ENCODE results near the gene RFT1. TPM values are rescaled to one million over a fixed set of nuclear protein-coding genes. Genes with fewer than 3 reads are reported as not detected.
"Not testable (repeated sequence)": the region's sequence is repeated elsewhere in the genome, so short reads cannot be mapped to it uniquely, and the experiment has no call there.

The RFT1 gene
- total RNA-seq, 1 donor = 11.9 TPM

DNA sequence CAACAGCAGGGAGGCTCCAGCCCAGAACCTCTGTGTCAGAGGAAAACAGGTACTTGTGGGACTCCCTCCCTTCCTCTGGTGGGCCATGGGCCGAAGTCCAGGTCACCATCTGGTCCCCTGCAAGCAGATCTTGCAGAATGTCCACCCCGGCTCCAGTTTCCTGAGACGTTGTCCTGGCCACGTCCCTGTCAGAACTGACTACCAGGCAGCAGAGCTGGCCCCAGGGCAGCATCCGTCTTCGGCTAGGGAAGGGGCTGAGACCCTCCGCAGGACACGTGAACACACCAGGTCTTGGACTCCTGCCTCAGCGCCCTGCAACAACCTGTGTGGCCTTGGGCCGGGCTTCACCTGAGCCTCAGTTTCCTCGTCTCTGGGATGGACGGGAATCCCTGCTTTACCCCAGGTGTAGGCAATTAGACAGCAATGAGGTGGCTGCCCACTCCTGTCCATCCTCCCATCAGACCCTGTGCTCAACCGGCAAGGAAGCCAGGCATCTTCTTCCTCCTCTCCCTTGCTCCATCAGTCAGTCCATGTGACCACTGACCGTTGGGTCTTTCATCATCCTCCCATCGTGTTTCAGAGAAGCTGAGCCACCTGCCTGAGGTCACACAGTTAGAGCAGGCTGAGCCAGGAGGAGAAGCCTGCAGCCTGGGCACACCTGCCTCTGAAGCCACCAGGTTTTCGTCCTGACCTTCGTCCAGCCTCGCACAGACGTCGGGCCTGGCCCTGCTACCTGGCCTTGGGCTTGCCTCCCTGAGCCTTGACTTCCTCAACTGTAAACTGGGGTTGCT lies 21.8 kb upstream of the RFT1 start:
- no peak overlapping the region for H3K4me3 ChIP-seq (ENCODE audit: insufficient read depth, low read length)
- H3K4me1 ChIP-seq (ENCODE audit: insufficient read depth, low read length) = peaks cover 25% of the 10 kb centered on the region
- TF ChIP-seq, protein P1, sequence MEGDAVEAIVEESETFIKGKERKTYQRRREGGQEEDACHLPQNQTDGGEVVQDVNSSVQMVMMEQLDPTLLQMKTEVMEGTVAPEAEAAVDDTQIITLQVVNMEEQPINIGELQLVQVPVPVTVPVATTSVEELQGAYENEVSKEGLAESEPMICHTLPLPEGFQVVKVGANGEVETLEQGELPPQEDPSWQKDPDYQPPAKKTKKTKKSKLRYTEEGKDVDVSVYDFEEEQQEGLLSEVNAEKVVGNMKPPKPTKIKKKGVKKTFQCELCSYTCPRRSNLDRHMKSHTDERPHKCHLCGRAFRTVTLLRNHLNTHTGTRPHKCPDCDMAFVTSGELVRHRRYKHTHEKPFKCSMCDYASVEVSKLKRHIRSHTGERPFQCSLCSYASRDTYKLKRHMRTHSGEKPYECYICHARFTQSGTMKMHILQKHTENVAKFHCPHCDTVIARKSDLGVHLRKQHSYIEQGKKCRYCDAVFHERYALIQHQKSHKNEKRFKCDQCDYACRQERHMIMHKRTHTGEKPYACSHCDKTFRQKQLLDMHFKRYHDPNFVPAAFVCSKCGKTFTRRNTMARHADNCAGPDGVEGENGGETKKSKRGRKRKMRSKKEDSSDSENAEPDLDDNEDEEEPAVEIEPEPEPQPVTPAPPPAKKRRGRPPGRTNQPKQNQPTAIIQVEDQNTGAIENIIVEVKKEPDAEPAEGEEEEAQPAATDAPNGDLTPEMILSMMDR (IDR thresholded peaks at IDR 0.05; ENCODE audit: extremely low read depth, low read depth, low read length) = no peak
- H3K27ac ChIP-seq (ENCODE audit: low read depth, low read length) = no peak overlapping the region
- DNase-seq (ENCODE audit: insufficient read length, low spot score, missing footprints) = peak; percentile 62
- H3K79me2 ChIP-seq (ENCODE audit: insufficient read depth, low read length) = no peaks in the 10 kb centered on the region
- no peaks in the 10 kb centered on the region for H3K27me3 ChIP-seq (ENCODE audit: insufficient read depth, low read length)
- H4K20me1 ChIP-seq (ENCODE audit: insufficient read depth, low read length) = no peaks in the 10 kb centered on the region
- no peaks in the 10 kb centered on the region for H3K9me3 ChIP-seq (ENCODE audit: low read depth, low read length)
- H3K36me3 ChIP-seq (ENCODE audit: insufficient read depth, low read length) = no peaks in the 10 kb centered on the region
- no peak overlapping the region for H2AFZ ChIP-seq (ENCODE audit: low read length)
- H3K4me2 ChIP-seq (ENCODE audit: insufficient read depth, low read length) = no peak overlapping the region

- TF ChIP-seq, protein P1 (IDR thresholded peaks at IDR 0.05; ENCODE audit: extremely low read depth, low read depth, low read length) = no peak
- Histone ChIP-seq H3K27ac (ENCODE audit: low read depth, low read length) (no peak overlapping the region), H2AFZ (ENCODE audit: low read length) (no peak overlapping the region), H3K4me3 (ENCODE audit: insufficient read depth, low read length) (no peak overlapping the region), H4K20me1 (ENCODE audit: insufficient read depth, low read length) (no peaks in the 10 kb centered on the region), H3K4me1 (ENCODE audit: insufficient read depth, low read length) (peaks cover 25% of the 10 kb centered on the region), H3K36me3 (ENCODE audit: insufficient read depth, low read length) (no peaks in the 10 kb centered on the region), H3K27me3 (ENCODE audit: insufficient read depth, low read length) (no peaks in the 10 kb centered on the region), H3K79me2 (ENCODE audit: insufficient read depth, low read length) (no peaks in the 10 kb centered on the region), H3K4me2 (ENCODE audit: insufficient read depth, low read length) (no peak overlapping the region), H3K9me3 (ENCODE audit: low read depth, low read length) (no peaks in the 10 kb centered on the region)
- DNase-seq (ENCODE audit: insufficient read length, low spot score, missing footprints) = peak; percentile 3
These were observed 21.2 kb upstream of the RFT1 start for GRCh38 chr3:53151465-53151864.

- not testable (repeated sequence) for H3K79me2 ChIP-seq (ENCODE audit: insufficient read depth, low read length); H3K27ac ChIP-seq (ENCODE audit: low read depth, low read length); H3K4me2 ChIP-seq (ENCODE audit: insufficient read depth, low read length); H3K27me3 ChIP-seq (ENCODE audit: insufficient read depth, low read length); H3K36me3 ChIP-seq (ENCODE audit: insufficient read depth, low read length); H2AFZ ChIP-seq (ENCODE audit: low read length); H3K4me3 ChIP-seq (ENCODE audit: insufficient read depth, low read length); H3K9me3 ChIP-seq (ENCODE audit: low read depth, low read length); DNase-seq (ENCODE audit: insufficient read length, low spot score, missing footprints); H4K20me1 ChIP-seq (ENCODE audit: insufficient read depth, low read length)
- H3K4me1 ChIP-seq (ENCODE audit: insufficient read depth, low read length) = peaks cover 25% of the 10 kb centered on the region
These were observed 20.8 kb upstream of the RFT1 start for GRCh38 chr3:53151086-53151438.

DNA sequence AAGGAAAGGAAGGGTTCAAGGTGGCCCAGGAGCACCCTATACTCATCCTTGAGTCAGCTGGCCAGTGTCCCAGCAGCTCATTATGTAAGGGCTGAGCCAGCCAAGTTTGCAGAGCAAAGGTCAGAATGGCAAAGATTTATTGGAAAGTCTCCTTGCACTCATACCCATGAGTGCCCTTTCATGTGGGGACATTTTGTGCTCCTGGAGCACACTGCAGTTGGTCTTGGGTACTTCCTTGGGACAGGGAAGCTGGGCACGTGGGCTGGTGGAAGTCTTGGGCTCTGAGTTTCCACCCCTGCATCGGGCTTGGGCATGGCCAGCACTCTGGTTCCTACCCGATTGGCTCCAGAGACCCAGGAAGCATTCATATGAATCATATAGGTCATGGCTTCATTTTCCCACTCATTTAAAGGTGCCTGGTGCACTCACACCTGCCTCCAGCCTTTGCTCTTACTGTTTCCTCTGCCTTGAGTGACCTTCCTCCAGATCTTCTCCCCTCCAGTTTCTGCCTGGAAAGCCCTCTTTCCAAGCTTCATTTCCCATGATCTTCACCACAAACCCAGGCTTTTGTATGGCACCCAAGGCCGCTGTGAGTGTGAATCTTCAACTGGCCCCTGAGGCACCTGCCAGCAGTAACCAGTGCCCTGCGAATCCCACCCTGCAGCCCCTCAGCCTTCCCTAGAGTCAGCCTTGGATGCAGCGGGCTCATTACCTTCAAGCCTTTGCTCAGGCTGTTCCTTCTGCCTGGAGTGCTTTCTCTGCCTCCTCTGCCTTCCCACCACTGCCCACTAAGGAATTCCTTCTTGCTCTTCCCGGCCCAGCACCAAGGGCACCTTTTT lies 20.2 kb upstream of the RFT1 start:
- no peaks in the 10 kb centered on the region for H3K79me2 ChIP-seq (ENCODE audit: insufficient read depth, low read length)
- no peak overlapping the region for H3K4me2 ChIP-seq (ENCODE audit: insufficient read depth, low read length)
- H3K36me3 ChIP-seq (ENCODE audit: insufficient read depth, low read length) = no peaks in the 10 kb centered on the region
- DNase-seq (ENCODE audit: insufficient read length, low spot score, missing footprints) = peak; percentile 83
- H2AFZ ChIP-seq (ENCODE audit: low read length) = no peak overlapping the region
- H3K27ac ChIP-seq (ENCODE audit: low read depth, low read length) = no peak overlapping the region
- no peak overlapping the region for H3K4me3 ChIP-seq (ENCODE audit: insufficient read depth, low read length)
- TF ChIP-seq, protein P1 (IDR thresholded peaks at IDR 0.05; ENCODE audit: extremely low read depth, low read depth, low read length) = no peak
- peaks cover 25% of the 10 kb centered on the region for H3K4me1 ChIP-seq (ENCODE audit: insufficient read depth, low read length)
- no peaks in the 10 kb centered on the region for H4K20me1 ChIP-seq (ENCODE audit: insufficient read depth, low read length)
- no peaks in the 10 kb centered on the region for H3K9me3 ChIP-seq (ENCODE audit: low read depth, low read length)
- H3K27me3 ChIP-seq (ENCODE audit: insufficient read depth, low read length) = no peaks in the 10 kb centered on the region

Measured in osteoblast (primary cell).